ENCODE data around the gene BICD2.

The BICD2 gene

DNA sequence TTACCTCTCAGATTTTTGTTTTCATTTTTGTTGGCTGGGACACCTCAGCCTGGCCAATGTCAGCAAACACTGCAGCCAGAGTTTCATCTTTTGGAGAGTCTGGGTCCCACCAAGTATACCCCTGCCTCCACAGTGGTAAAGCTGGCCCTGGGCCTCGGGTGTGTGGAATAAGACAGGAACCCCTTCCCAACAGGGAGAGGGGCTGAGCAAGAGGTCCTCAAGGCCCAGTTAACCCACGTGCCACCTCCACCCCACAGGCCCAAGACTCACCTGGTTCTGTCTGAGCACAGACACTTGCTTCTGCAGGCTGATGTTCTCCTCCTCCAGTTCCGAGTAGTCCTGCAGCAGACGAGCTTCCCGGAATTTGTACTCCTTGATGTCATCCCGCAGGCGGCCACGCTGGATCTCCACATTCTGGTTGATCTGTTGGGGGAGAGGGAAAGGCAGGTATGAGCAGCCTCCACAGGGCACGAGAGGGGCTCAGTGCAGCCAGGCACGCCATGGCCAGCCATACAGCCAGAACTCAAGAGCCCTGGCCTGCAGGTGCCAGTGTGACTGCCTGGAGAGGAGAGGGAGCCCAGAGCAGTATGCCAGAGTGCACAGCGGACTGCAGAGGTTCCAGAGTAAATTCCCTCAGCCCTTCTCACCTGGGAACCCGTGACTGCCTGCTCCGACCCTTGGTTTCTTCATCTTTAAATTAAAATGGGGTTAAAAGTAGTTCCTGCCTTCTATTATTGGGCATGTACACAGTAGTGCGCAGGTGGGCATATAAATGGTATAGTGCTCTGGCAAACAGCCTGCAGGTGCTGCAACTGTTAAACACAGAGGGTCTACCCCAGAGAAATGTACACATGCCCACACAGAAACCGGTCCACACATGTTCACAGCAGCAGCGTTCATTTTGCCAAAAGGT lies 42.0 kb downstream of the BICD2 start:
- Mint-ChIP-seq H3K27me3 (ENCODE audit: low read depth) (no peaks in the 10 kb centered on the region), H3K9me3 (no peaks in the 10 kb centered on the region), H3K36me3 (ENCODE audit: low read depth) (peaks cover 26% of the 10 kb centered on the region), H3K4me3 (no peak overlapping the region), H3K4me1 (peaks cover 25% of the 10 kb centered on the region), H3K27ac (no peak overlapping the region)
- TF ChIP-seq, protein P1, sequence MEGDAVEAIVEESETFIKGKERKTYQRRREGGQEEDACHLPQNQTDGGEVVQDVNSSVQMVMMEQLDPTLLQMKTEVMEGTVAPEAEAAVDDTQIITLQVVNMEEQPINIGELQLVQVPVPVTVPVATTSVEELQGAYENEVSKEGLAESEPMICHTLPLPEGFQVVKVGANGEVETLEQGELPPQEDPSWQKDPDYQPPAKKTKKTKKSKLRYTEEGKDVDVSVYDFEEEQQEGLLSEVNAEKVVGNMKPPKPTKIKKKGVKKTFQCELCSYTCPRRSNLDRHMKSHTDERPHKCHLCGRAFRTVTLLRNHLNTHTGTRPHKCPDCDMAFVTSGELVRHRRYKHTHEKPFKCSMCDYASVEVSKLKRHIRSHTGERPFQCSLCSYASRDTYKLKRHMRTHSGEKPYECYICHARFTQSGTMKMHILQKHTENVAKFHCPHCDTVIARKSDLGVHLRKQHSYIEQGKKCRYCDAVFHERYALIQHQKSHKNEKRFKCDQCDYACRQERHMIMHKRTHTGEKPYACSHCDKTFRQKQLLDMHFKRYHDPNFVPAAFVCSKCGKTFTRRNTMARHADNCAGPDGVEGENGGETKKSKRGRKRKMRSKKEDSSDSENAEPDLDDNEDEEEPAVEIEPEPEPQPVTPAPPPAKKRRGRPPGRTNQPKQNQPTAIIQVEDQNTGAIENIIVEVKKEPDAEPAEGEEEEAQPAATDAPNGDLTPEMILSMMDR (IDR thresholded peaks at IDR 0.05; ENCODE audit: unreplicated experiment in 3 of 3) = no peak

GRCh38 chr9:92721548-92721947 lies 43.1 kb downstream of the BICD2 start:
- no peak overlapping the region for H3K4me3 Mint-ChIP-seq
- H3K27me3 Mint-ChIP-seq (ENCODE audit: low read depth) = no peaks in the 10 kb centered on the region
- peaks cover 14% of the 10 kb centered on the region for H3K4me1 Mint-ChIP-seq
- no peak overlapping the region for H3K27ac Mint-ChIP-seq
- H3K9me3 Mint-ChIP-seq = no peaks in the 10 kb centered on the region
- TF ChIP-seq, protein P1 (IDR thresholded peaks at IDR 0.05; ENCODE audit: unreplicated experiment in 3 of 3) = no peak
- peaks cover 27% of the 10 kb centered on the region for H3K36me3 Mint-ChIP-seq (ENCODE audit: low read depth)

DNA sequence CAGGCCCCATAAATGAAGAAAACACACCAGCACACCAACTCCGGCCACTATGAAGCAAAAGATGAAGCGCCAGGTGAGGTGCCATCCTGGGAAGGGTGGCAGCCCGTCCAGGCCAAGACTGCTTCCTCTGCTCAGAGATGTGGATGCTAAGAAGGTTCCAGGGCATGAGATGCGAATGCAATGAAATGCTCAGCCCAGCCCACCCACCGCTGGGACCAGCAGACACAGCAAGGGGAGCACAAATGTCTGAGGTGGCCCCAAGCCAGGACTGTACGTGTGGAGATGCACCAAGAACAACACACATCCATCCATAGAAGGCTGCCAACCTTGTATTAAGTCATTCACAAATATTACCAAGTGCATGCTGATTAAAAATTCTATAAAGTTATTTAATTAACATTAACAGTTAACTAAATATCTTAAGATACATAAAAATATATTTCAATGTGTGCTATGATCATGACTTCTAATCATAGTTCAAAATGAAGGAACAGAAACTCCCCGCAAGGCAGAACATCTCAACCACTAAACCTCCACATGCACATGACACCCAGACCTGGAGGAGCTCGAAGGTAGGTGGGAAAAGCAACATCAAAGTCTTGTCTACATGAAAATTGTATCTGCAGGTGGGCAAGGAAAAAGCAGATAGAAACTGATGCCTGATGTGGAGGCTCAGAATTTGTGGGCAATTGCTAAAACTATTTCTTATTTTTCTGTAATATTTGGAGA lies 43.7 kb downstream of the BICD2 start:
- no peak overlapping the region for H3K4me3 Mint-ChIP-seq
- H3K27me3 Mint-ChIP-seq (ENCODE audit: low read depth) = no peaks in the 10 kb centered on the region
- TF ChIP-seq, protein P1 (IDR thresholded peaks at IDR 0.05; ENCODE audit: unreplicated experiment in 3 of 3) = no peak
- H3K36me3 Mint-ChIP-seq (ENCODE audit: low read depth) = peaks cover 21% of the 10 kb centered on the region
- H3K27ac Mint-ChIP-seq = no peak overlapping the region
- no peaks in the 10 kb centered on the region for H3K9me3 Mint-ChIP-seq
- H3K4me1 Mint-ChIP-seq = peaks cover 9% of the 10 kb centered on the region

- TF ChIP-seq, protein P1 (IDR thresholded peaks at IDR 0.05; ENCODE audit: unreplicated experiment in 3 of 3) = no peak
- Mint-ChIP-seq H3K27me3 (ENCODE audit: low read depth) (no peaks in the 10 kb centered on the region), H3K36me3 (ENCODE audit: low read depth) (peaks cover 17% of the 10 kb centered on the region), H3K4me1 (peaks cover 6% of the 10 kb centered on the region), H3K27ac (no peak overlapping the region), H3K4me3 (no peak overlapping the region), H3K9me3 (no peaks in the 10 kb centered on the region)
Observed at GRCh38 chr9:92720209-92720765, 44.3 kb downstream of the BICD2 start.

- Mint-ChIP-seq H3K27ac (no peak overlapping the region), H3K4me3 (no peak overlapping the region), H3K4me1 (peaks cover 1% of the 10 kb centered on the region), H3K9me3 (no peaks in the 10 kb centered on the region), H3K36me3 (ENCODE audit: low read depth) (peaks cover 21% of the 10 kb centered on the region), H3K27me3 (ENCODE audit: low read depth) (no peaks in the 10 kb centered on the region)
- TF ChIP-seq, protein P1 (IDR thresholded peaks at IDR 0.05; ENCODE audit: unreplicated experiment in 3 of 3) = no peak
Observed at GRCh38 chr9:92719028-92719647, 45.5 kb downstream of the BICD2 start.
